Measurements from ENCODE around the gene NME3.
A peak's percentile ranks its signal among the peaks of the same experiment; 100 is the strongest.

Gene NME3

DNA sequence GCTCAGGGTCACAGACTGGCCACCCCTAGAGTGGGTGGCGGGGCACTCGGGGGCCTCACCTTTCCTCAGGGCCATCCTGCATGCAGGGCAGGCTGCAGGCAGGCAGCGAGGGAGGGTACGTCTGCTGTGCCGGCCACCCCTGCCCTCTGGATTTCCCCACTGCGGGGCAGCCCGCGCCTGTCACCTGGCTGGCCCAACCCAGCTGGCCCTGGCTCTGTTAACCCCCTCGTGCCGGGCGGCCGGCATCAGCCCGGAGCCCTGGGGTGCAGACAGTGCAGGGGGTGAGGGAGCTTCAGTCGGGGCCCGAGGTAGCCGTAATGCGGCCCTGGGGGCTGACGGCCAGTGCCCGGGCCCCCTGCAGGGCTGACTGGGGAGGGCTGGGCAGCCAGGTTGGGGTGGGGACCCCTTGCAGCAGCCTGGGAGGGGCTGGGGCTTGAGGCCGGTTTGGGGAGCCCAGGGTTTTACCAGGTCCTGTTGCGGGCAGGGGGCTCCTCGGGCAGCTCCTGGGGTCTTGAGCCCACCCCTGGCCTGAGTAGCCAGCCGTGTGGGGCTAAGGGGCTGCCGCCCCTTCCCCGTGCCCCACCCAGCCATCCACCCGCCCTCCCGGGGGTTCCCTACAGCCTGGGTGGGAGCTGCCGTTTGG is 22.4 kb upstream of the NME3 start, which contains the start of gene IGFALS:
Gene IGFALS, minus strand, starts transcription at position 128 of the 643 bp plus-strand sequence. Its CDS starts 53 bp downstream, at position 75.
- DNase-seq (ENCODE audit: low read depth in 2 of 2) = no peak

DNA sequence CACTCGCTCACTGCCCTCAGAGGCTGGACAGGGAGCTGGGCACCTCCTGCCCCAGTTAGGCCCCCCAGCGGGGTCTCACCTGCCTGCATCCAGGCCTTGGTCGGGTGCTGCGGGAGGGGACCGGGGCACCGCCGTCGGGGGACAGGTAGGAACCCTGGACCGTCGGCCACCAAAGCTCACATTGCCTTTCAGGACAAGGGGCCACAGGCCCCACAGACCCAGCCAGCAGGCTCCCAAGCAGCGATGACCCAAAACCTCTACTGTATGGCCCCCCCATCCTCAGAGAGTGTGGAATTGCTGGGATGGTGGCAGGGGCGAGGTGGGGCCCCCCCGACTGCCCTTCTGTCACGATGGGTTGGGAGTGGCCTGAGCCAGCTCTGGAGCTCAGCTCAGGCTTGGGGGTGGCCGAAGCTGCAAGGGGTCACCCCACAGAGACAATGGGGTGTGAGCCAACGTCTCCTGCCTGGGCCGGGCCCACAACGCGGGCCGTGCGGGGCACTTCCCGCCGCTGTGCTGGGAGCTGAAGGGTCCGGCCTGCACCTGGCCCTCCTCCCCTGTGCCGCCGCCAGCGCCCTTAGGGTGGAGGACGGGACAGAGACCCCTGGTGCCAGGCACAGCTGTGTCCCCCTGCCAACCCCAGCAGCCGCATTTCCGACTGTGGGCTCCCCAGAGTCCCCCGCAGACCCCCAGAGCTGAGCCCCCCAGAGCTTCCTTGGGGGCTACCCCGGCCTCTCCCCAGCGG is 21.7 kb upstream of the NME3 start:
- DNase-seq (ENCODE audit: low read depth in 2 of 2) = no peak

DNA sequence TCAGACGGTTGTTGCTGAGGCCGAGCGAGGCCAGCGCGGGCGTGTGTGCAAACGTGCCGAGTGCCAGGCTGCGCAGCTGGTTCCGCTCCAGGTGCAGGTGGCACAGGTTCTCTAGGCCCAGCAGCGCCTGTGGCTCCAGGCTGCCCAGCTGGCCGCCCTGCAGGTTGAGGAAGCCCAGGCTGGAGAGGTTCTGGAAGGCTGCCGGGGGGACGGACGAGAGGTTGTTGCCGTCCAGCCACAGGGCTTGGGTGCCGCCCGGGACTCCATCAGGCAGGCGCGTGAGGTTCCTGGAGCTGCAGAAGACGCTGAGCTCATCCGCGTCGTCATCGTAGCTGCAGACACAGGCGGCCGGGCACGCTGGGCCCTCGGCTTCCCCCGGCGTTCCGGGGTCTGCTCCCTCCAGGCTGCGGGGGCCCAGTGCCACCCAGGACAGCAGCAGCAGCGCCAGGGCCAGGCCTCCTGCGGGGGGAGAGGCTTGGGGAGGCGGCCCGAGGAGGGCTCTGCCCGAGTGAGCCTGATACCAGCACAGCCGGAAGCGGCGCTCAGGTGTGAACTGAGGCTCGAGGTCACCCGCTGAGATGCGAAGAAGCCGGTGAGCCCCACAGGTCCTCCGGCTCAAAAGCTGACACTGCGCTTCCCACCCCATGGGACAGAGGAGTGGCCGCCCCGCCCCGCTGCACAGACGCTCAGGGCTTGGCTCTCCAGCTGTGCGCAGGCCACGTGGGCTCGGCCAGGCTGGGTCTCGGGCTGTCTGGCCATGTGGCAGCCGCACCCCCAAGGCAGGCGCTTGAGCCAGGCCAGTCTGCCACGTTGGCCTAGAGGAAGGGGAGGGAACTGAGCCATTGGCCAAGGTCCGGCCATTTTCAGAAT is 20.8 kb upstream of the NME3 start:
- DNase-seq (ENCODE audit: low read depth in 2 of 2) = no peak

DNA sequence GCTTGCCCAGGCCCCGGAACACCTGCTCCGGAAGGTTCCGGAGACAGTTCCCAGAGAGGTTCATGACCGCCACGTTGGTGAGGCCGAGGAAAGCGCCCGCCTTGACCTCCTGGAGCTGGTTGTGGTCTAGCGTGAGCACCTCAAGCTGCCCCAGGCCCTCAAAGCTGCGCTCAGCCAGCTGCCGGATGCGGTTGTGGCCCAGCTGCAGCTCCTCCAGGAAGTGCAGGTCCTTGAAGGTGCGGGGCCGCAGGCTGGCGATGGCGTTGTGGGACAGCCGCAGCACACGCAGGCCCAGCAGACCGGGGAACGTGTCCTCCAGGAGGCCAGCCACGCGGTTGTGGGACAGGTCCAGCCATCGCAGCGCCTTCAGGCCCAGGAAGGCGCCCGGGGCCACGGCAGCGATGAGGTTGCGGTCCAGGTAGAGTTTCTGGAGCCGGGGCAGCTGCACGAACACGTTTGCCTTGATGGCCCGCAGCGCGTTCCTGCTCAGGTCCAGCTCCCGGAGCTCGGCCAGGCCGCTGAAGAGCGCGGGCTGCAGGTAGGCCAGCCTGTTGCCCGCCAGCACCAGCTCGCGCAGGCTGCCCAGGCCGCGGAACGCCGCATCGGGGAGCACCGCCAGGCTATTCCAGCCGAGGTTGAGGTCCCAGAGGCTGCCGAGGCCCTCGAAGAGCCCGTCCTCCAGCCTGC is 20.1 kb upstream of the NME3 start:
- DNase-seq (ENCODE audit: low read depth in 2 of 2) = no peak

DNA sequence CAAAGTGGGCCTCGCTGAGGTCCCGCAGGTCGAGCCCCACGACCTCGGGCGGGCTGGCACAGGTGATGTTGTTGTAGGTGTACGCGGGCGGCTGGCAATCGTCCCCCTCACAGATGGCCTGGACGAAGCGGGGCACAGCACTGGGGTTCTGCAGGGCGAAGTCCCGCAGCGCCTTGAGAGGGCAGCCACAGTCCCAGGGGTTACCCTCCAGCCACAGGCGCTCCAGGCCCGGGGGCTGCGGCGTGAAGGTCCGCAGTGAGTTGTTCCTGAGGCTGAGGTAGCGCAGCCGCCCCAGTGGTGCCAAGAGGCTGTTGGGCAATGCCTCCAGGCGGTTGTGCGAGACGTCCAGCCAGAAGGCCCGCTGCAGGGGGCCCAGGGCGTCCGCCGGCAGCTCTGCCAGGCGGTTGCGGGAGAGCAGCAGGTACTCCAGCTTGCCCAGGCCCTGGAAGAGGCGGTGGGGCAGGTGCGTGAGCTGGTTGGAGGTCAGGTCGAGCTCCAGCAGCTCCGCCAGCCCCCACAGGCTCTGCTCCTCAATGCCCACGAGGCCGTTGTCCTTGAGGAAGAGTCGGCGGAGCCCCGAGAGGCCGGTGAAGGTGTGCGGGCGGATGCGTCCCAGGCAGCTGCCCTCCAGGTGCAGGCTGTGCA is 19.4 kb upstream of the NME3 start:
- DNase-seq (ENCODE audit: low read depth in 2 of 2) = no peak

DNA sequence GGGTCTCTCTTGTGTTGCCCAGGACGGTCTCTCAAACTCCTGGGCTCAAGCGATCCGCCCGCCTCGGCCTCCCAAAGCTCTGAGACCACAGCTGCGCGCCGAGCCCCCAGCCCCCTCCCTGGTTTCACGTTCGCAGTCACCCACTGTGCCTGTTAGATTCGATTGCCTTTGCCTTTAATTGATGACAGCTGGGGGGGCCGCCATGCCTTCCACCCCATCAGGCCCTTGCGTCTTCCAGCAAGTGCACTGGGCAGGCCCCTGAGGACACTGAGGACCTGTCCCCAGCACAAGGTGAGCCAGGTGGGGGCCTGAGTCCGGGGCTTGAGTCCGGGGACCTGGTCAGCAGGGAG is 18.9 kb upstream of the NME3 start:
- no peak for DNase-seq (ENCODE audit: low read depth in 2 of 2)

DNA sequence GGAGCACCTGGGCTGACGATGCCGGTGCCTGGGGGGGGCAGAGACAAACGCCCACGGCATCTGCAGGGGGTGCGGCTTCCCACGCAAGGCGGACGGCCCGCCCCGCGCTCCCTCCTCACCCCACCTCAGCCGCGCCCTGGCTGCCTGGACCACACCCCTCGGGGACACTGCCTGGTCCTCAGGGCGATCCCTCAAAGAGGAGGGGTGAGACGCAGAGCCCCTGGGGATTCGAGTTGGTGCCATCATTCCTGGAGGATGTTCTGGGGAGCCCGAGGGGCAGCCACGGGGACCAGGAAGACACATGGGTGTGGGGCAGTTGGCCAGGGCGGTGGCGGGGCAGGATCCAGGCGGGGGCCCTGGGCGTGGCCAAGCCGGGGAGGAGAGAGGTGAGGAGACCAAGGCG is 18.3 kb upstream of the NME3 start:
- no peak for DNase-seq (ENCODE audit: low read depth in 2 of 2)

DNA sequence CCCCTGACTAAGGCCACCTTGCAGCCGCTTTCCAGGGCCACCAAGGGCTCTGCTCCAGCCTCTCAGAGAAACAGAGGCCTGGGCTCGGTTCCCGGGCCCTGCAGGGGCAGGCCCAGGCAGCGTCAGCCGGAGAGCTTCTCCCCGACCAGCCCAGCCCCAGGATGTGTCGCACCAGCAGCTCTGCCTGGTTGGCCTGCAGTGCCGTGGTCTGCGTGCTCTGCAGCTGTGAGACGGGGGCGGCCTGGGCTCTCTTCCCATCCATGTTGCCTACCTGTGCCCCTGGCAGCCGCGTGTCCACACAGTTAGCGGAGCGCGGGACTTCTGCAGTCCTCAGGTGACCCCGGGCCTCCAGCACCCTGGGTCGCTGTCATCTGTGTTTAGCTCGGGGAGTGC is 17.4 kb upstream of the NME3 start:
- no peak for DNase-seq (ENCODE audit: low read depth in 2 of 2)

DNA sequence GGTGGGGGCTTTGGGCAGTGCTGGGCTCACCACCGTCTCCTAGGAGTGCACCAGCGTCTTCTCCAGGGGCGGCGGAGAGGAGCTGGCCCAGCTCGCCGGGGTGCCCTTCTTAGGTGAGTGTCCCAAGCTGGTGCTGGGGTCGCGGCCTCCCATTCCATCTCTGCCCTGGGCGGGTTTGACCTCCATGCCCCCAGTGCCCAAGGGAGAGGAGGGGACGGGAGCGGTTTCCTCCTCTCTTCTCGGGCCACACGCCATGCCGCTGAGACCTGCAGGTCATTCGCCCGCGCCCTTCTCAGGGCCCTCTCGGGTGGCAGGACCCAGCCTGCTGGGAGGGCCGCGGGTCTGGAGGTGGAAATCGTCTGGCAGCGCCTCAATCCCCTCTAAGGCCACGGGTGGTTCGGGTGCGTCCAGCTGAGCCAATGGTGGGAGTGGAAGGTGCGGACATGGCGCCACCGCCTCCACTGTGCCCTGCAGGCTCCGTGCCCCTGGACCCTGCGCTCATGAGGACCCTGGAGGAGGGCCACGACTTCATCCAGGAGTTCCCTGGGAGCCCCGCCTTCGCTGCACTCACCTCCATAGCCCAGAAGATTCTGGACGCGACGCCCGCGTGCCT is 16.9 kb upstream of the NME3 start:
- DNase-seq (ENCODE audit: low read depth in 2 of 2) = no peak

DNA sequence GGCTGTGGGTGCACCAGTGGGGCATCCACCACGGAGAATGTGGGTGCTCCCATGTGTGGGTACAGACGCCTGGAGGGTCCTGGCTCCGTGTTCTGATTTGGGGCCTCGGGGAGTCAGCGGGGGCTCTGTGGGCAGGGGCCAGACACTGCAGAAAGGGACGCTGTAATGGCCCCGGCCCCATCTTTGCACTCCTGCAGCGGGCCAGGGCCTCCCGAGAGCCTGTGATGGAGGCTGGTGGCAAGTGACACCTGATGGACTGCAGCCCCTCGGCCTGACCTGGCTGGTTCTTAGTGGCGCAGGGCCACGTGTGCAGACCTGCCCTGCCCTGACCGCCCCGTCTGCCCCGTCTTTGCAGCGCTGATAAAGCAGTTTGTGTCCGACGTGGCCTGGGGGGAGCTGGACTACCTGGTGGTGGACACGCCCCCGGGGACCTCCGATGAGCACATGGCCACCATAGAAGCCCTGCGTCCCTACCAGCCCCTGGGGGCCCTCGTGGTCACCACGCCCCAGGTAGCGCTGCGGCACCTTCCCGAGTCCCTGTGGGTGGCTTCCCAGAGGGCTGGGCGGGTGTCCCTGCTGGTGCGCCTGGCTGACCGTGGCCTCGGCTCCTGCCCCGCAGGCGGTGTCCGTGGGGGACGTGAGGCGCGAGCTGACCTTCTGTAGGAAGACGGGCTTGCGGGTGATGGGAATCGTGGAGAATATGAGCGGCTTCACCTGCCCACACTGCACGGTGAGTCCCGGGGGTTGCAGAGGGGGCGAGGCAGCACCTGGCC is 16.2 kb upstream of the NME3 start:
- DNase-seq (ENCODE audit: low read depth in 2 of 2) = no peak

DNA sequence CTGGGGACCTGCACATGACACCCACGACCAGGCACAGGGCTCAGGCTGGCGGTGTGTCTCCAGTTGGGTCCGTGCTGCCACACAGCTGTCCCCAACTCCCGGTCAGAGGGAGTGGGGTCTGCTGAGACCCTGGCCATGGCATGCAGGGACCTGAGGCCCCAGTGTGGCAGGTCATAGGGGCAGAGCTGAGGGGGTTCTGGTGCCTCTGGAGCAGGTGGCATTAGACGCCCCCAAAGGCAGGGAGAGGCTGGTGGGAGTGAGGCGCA is 15.6 kb upstream of the NME3 start:
- DNase-seq (ENCODE audit: low read depth in 2 of 2) = no peak

DNA sequence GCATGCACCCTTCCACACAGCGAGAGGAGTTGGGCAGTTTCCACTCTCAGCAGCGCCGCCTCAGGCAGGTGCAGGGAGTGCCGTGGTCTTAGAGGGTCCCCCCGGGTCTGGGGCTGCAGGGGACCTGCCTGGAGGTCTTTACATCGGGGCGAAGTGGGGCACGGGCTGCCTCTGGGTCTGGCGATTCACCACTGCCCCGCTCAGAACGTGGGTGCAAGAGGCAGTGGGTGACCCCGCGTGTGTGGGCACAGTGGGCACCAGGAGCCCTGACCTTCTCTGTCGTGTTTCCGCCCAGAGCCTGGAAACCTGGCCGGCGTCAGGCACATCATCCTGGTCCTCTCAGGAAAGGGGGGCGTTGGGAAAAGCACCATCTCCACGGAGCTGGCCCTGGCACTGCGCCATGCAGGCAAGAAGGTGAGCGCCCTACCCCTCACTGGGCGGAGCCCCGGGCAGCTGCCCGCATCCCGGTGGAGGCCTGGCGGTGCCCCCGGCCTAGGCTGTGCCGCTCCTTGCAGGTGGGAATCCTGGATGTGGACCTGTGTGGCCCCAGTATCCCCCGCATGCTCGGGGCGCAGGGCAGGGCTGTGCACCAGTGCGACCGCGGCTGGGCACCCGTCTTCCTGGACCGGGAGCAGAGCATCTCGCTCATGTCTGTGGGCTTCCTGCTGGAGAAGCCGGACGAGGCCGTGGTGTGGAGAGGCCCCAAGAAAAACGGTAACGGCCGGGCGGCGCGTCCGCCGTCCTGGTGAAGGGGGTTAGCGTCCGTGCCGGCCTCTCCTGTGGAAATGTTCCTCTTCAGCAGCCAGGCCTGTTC is 15.1 kb upstream of the NME3 start:
- DNase-seq (ENCODE audit: low read depth in 2 of 2) = no peak

DNA sequence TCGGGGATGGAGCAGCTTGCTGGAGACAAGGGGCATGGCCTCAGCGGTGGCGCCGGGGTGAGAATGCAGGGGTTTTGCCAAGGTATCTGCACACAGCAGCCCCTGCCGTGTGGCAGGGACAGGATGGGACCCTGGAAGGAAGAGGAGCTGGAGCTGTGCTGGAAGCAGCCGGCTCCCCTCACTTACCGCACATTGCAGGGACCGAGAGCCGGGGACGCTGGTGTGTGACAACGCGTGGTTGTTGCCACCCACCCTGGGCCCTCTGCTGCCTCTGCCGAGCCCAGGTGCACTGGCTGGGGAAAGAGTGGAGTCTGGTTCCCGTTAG is 14.5 kb upstream of the NME3 start:
- no peak for DNase-seq (ENCODE audit: low read depth in 2 of 2)

DNA sequence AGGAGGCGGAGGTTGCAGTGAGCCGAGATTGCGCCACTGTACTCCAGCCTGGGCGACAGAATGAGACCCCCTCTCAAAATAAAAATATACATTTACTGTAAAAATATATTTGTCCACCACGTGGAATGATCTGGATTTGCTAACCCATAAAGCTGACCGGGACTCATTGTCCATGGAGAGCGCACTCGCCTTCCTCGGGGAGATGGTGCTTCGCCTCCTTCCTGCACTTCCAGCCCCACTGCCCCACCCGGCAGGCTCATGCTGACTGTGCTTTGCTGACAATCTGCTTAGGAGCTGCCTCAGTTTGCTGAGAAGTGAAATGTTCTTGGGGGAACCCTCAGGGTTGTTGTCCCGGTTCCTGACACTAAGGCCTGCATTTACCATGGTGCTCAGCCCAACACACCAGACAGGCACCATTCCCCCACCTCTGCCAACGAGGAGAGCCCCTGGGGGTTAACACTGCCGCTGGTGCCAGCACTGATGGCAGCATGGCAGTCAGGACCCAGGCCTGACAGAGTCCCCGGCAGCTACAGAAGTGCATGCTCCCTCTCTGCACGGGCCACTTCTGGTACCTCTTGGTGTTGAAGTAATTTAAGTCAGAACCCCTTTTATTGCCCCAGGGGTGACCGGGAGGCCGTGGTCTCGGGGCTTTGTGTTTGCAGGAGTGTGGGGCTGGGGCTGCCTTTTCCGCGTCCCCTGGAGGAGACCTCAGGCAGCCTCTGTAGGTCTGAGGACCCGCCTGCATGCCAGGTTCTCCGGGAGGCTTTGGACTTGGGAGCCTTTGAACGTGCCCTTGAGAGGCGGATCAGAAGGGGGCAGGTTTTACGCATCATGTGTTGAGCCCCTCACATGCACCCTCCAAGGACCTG is 13.9 kb upstream of the NME3 start:
- DNase-seq (ENCODE audit: low read depth in 2 of 2) = no peak

DNA sequence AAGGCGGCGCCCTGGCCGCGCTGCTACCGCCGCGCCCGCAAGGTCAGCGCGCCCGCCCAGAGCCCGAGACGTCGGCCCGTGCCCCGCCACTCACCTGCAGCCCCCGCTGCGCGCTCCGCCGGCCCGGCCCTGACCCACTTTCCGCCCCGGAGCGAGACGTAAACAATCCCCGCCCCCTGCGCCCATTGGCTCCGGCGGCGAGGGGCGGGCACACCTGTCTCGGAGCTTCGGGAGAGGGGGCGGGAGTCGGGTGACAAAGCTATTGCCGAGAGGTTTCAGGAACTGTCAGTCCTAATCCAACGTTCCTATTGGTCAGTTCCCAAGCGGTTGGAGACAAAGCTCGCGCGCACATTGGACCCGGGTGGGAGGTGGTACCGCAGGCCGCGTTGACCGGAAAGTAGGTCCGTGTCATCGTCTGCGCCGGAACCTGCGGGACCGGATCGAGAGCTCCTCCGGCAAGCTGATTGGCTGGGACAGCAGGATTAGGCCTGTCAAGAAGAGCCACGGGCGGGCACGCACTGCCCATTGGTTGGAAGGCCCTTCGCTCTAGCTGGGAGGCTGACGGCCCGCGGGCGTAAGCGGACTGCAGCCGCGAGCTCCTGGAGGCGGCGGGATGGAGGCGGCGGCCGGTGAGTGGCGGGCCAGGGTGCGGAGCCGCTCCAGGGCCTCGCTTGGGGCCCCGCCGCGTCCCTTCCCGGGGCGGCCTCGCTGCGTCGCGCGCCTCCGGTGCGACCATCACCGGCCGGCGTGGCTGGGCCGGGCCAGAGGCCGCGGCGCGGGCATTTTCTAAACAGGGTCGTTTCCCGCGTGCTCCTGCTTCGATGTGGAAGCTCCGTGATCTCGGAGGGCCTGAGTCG is 11.3 kb upstream of the NME3 start, which contains the start of the genes NUBP2 and SPSB3:
Gene NUBP2, plus strand, starts transcription at position 553 of the 857 bp plus-strand sequence. Its CDS starts 61 bp downstream, at position 614.
Gene SPSB3, minus strand, starts transcription at position 164 of the 857 bp plus-strand sequence. CDS start 1,088 bp downstream, outside the sequence.
- peak; percentile 94 to 95 for DNase-seq (ENCODE audit: low read depth in 2 of 2)

DNA sequence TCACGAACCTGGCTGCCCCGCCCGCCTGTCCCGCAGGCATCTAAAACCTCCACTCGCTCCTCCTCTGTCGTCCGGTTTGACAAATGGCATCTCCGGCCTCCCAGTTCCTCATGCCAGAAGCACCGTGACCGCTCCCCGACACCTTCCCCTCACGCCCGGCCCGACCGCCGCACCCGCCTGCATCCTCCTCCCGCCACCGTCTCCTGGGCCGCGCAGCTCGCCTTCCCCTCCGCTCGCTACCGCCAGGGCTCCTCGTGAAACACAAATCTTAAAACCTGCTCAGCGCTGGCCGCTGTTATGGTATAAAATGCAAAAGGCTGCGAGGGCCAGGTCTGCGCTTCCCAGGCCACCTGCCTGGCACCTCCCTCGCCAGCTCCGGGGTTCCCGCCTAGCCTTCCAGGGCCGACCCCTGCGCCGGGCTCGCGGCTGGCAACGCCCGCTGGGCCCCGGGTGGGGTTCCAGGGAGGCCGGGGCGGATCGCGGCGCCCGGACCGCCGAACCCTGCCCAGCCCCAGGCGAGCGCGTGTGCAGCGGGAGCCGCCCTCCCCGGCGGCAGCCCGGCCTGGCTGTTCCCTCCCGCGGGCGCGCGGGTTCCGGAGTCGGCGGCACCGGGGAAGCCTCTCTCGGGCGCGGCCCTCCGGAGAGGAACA is 10.5 kb upstream of the NME3 start:
- no peak for DNase-seq (ENCODE audit: low read depth in 2 of 2)

DNA sequence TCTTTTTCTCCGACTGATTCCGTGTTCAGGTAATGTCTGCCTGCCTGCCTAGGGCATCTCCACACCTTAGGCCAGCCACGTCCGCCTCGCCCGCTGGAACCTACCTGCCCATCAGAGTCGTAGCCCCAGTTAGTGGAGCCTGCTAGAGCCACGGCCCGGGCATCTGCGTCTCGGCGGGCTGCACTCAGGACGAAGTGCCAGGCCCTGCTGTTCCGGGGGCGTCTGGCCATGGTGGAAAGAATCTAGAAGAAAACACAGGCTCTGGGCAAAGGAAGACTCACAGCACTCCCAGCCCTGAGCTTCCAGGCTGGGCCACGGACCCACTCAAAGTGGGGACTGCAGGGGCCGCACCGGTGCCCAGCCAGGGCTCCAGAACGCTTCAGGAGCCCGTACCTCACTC is 9.9 kb upstream of the NME3 start:
- no peak for DNase-seq (ENCODE audit: low read depth in 2 of 2)

Measured in stimulated activated CD8-positive, alpha-beta memory T cell treated with anti-CD3 and anti-CD28 coated beads, Interleukin-7, amount 100 ng/mL, for 1 hour (primary cell).